Measurements from ENCODE around the gene ZNF672.

ZNF672 gene

DNA sequence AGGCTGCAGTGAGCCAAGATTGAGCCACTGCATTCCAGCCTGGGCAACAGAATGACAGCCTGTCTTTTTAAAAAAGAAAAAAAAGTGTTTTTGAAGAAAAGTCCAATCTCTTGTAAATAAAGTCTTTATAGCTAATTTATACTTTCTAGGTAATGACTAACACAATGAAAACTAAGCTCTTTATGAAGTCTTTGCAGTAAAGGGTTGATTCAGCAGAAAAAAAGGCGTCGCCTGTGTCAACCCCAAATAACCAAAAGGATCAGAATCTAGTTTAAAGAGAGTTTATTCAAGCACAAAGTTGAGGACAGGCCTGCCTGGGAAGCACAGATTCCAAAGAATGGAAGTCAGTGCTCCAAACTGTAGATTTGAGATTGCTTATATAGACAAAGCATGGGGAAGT lies 53.7 kb downstream of the ZNF672 start:
- DNase-seq = no peak

DNA sequence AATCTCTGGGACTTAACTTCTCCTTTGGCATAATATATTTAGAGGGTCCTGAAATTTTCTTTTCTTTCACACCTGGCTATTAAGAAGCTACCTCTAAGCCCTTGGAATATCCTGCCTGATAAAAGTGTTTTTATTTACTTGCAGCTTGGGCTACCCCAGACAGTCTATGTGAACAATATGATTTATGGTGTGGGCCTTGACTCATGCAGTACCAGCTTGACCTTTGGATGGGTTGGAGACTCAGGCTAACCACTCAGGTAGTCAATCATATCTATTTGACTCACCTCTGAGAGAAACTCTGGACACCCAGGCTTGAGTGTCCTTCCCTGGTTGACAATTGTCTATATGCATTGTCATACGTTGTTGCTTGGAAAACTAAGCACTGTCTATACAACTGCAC lies 54.6 kb downstream of the ZNF672 start:
- no peak for DNase-seq

DNA sequence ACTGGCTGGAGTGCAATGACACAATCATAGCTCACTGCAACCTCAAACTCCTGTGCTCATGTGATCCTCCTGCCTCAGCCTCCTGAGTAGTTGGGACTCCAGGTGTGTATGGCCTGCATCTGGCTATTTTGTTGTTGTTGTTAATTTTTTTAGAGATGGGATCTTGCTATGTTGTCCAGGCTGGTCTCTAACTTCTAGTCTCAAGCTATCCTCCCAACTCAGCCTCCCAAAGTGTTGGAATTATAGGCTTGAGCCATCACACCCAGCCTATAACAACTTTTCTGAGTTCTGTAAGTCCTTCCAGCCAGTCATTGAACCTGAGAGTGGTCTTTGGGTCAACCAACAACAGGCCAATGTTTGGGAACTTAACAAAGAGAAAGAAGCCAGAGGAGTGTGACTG lies 56.8 kb downstream of the ZNF672 start:
- DNase-seq = no peak

DNA sequence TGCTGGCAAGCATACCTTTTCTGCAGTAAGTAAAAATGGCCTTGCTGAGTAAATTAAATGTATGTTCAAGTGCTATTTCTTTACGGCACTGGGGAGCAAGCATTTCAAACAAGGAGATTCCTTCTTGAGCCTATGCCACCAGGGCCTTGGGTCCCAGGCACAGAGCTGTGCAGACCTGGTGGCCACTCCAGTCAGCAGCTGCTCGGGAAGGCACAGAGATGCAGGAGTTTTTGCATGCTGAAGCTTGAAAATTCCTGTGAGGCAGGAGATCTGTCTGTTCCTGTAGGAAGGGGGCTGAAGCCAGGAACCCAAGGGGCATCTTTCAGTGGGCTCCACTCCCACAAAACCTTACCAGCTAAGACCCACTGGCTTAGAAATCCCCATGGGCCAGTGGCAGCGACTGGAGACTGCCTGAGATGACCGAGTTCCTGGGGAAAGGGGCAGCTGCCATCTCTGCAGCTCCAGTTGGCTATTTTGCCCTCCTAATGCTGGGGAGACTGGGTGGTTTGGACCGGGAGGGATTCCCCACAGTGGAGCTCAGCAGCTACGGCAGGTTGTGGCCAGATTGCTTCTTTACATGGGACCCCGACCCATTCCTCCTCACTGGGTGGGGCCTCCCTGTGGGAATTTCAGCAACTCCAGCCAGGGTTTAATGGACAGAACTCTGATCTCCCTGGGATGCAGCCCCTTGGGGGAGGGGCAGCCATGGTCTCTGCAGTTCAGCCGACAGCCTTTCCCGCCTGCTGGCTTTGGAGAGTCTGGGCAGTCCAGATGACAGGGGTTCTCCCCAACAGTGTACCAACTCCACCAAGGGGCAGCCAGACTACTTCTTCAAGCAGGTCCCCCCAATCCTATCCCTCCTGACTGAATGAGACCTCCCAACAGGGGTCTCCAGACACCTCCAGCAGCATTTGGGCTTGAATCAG lies 59.7 kb downstream of the ZNF672 start:
- DNase-seq = no peak
